Tibial artery (tissue), 4 donors: ENCODE measurements around the gene IL34.
A peak's percentile ranks its signal among the peaks of the same experiment; 100 is the strongest.

ENCODE experiments used
- DNase-seq, 2 donors: peaks; one replicate each; pipeline ENCODE4 v3.0.0-alpha.2; 2019
- H3K27ac ChIP-seq, 2 donors: fragments of 200-600 bp; sonication (generic) in 1 of 2; 1 replicate in 1 of 2; 2 replicates in 1 of 2; pipeline ENCODE4 v1.5.1; 2018 to 2019; ENCODE audit warnings: mild to moderate bottlenecking in 1 of 2
- H3K27me3 ChIP-seq, 2 donors: fragments of 200-600 bp; sonication (generic) in 1 of 2; one replicate each; pipeline versions ENCODE4 v1.5.1 to v1.6.0; 2016 to 2019
- H3K36me3 ChIP-seq, 3 donors: fragments of 200-600 bp; sonication (generic) in 2 of 3; one replicate each; pipeline ENCODE4 v1.5.1; 2016 to 2019; ENCODE audit warnings: mild to moderate bottlenecking in 2 of 3
- H3K4me1 ChIP-seq, 4 donors: fragments of 200-600 bp; sonication (generic) in 2 of 4; 1 replicate in 3 of 4; 2 replicates in 1 of 4; pipeline ENCODE4 v1.5.1; 2016 to 2019
- H3K4me3 ChIP-seq, 2 donors: fragments of 200-600 bp; sonication (generic) in 1 of 2; 1 replicate in 1 of 2; 2 replicates in 1 of 2; pipeline ENCODE4 v1.5.1; 2018 to 2019; ENCODE audit warnings: mild to moderate bottlenecking in 2 of 2
- H3K9me3 ChIP-seq, 3 donors: fragments of 200-600 bp; sonication (generic) in 1 of 3; one replicate each; pipeline ENCODE4 v1.5.1; 2016 to 2019
- CTCF ChIP-seq, 2 experiments: fragments of 200-600 bp in 1 of 2; fragments of 450-650 bp in 1 of 2; IDR thresholded peaks; one replicate each; pipeline ENCODE4 v1.5.1; 2017 to 2019; ENCODE audit warnings: antibody characterized with exemption in 2 of 2, mild to moderate bottlenecking in 1 of 2, moderate library complexity in 1 of 2
- intact Hi-C: fragments of 100-400 bp; cut with DNase I; formaldehyde crosslinking; loops from one replicate; pipeline ENCODE4 v1.15.0; 2023; ENCODE audit warnings: low total_unique reads

The IL34 gene

DNA sequence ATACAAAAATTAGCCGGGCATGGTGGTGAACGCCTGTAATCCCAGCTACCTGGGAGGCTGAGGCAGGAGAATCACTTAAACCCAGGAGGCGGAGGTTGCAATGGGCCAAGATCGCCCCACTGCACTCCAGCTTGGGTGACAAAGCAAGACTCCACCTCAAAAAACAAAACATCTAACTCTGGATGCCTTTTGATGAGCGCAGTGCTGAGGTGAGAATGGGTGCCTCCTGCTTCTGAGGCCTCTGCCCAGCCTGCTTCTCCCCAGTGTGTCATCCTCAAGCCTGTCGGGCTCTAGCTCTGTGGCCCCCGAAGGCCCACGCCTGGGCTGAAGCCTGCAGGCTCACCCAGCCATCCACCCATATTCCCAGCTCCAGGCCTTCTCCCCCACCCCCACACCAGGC lies 50.0 kb downstream of the IL34 start:
- no peaks in the 10 kb centered on the region for H3K9me3 ChIP-seq
- no peak overlapping the region for H3K4me3 ChIP-seq
- peaks cover 15 to 99% (median 90%) of the 10 kb centered on the region in 4 donors for H3K4me1 ChIP-seq
- no peak for DNase-seq
- H3K27me3 ChIP-seq = no peaks in the 10 kb centered on the region
- peaks cover 0 to 5% (median 0%) of the 10 kb centered on the region in 3 donors for H3K36me3 ChIP-seq
- intact Hi-C loops = no loop called here
- TF ChIP-seq CTCF (IDR thresholded peaks at IDR 0.05) = no peak
- H3K27ac ChIP-seq = peak overlapping the region; percentile 99 to 100

GRCh38 chr16:70696952-70697593 lies 50.7 kb downstream of the IL34 start:
- no peak for TF ChIP-seq CTCF (IDR thresholded peaks at IDR 0.05)
- Histone ChIP-seq H3K36me3 (peaks cover 0 to 5% (median 0%) of the 10 kb centered on the region in 3 donors), H3K9me3 (no peaks in the 10 kb centered on the region), H3K4me3 (no peak overlapping the region), H3K4me1 (peaks cover 9 to 100% (median 90%) of the 10 kb centered on the region in 4 donors), H3K27ac (peak overlapping the region; percentile 99 to 100), H3K27me3 (no peaks in the 10 kb centered on the region)
- intact Hi-C loops = no loop called here
- peak in 1 of 2 donors; percentile 87 for DNase-seq

DNA sequence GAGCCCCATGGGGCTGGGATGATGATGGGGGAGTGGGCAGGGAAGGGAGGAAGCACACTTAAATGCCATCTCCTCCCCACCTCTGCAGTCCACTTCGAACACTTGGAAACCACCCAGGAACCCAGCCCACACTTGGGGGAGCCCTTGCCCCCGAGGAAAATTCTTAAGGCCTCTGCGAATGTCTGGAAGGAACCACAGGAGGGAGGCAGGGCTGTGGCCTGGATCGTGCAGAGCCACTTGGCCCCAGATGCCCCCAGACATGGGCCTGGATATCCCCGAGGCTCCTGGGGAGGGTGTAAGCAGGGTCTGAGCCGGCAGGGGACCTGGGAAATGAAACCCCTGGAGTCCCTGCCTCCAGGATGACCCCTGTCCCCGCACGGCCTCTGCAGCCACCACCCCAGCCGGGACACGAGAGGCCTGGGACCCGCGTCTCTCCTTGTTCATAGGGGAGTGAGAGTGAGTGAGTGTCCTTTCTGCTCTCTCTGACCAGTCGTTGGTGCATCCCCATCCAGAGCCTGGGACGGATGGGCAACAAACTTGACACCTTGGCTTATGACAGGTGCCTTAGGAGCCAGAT lies 51.3 kb downstream of the IL34 start:
- intact Hi-C loops = no loop called here
- H3K9me3 ChIP-seq = no peaks in the 10 kb centered on the region
- peak in 1 of 2 experiments; percentile 11 for TF ChIP-seq CTCF (IDR thresholded peaks at IDR 0.05)
- H3K27me3 ChIP-seq = no peaks in the 10 kb centered on the region
- peaks cover 0 to 5% (median 0%) of the 10 kb centered on the region in 3 donors for H3K36me3 ChIP-seq
- no peak overlapping the region for H3K4me3 ChIP-seq
- peak in 1 of 2 donors; percentile 70 for DNase-seq
- peak overlapping the region; percentile 99 to 100 for H3K27ac ChIP-seq
- H3K4me1 ChIP-seq = peaks cover 2 to 100% (median 90%) of the 10 kb centered on the region in 4 donors

GRCh38 chr16:70698901-70699300 lies 52.5 kb downstream of the IL34 start:
- intact Hi-C loops = no loop called here
- H3K27ac ChIP-seq = peak overlapping the region; percentile 99 to 100
- H3K4me3 ChIP-seq = no peak overlapping the region
- H3K4me1 ChIP-seq = peaks cover 0 to 100% (median 90%) of the 10 kb centered on the region in 4 donors
- no peaks in the 10 kb centered on the region for H3K9me3 ChIP-seq
- peaks cover 0 to 5% (median 0%) of the 10 kb centered on the region in 3 donors for H3K36me3 ChIP-seq
- no peak for TF ChIP-seq CTCF (IDR thresholded peaks at IDR 0.05)
- H3K27me3 ChIP-seq = no peaks in the 10 kb centered on the region
- no peak for DNase-seq

GRCh38 chr16:70699696-70700095 lies 53.3 kb downstream of the IL34 start:
- no peak for DNase-seq
- no peaks in the 10 kb centered on the region for H3K9me3 ChIP-seq
- no peaks in the 10 kb centered on the region for H3K27me3 ChIP-seq
- peak overlapping the region; percentile 99 to 100 for H3K27ac ChIP-seq
- TF ChIP-seq CTCF (IDR thresholded peaks at IDR 0.05) = no peak
- intact Hi-C loops = loop anchor here (5.0 kb wide), 1 partner anchor 38 kb away; no protein-coding TSS in a partner anchor
- H3K4me3 ChIP-seq = no peak overlapping the region
- peaks cover 0 to 100% (median 90%) of the 10 kb centered on the region in 4 donors for H3K4me1 ChIP-seq
- peaks cover 0 to 5% (median 0%) of the 10 kb centered on the region in 3 donors for H3K36me3 ChIP-seq
